Islet precursor cell (in vitro differentiated cells): ENCODE data around the gene GPC6.

Experiments
- DNase-seq: peaks from one replicate; pipeline ENCODE4 v3.0.0-alpha.2; 2018

The GPC6 gene

DNA sequence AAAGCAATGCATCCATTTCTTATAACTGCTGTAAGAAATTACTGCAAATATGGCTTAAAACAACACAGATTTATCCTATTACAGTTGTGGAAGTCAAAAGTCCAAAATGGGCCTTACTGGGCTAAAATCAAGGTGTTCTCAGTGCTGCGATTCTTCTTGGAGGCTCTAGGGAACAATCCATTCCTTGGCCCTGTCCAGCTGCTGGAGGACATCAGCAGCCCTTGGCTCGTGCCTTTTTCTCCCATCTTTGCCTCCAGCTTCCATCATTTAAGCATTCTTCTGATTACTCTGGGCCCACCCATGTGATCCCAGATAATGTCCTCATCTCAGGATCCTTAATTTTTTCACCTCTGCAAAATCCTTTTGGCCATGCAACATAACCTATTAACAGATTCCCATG lies 645.8 kb downstream of the GPC6 start:
- DNase-seq: no peak

DNA sequence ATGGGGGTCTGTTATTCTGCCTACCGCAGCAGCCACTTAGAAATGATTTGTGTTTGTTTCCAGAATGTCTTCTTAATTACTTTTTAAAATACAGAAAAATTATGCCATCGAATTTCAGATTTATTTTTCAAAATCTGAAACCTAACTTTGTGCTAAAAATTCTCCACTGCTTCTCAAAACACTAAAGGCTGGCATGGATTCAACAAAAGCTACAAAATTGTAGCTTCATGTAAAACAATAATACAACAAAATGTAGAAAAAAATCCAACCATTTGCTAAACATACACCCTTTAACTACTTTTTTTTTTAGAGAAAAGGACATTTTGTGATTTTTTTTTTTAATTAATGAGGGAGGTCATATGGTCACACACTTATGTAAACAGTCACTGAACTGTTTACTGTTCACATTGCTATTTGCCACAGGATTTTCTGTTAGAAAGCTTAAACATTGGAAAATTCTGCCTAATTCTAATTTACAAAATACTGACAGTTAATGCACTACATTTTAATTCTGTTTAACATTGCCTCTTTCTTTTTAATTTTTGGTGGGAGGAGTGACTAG lies 646.3 kb downstream of the GPC6 start:
- no peak for DNase-seq

DNA sequence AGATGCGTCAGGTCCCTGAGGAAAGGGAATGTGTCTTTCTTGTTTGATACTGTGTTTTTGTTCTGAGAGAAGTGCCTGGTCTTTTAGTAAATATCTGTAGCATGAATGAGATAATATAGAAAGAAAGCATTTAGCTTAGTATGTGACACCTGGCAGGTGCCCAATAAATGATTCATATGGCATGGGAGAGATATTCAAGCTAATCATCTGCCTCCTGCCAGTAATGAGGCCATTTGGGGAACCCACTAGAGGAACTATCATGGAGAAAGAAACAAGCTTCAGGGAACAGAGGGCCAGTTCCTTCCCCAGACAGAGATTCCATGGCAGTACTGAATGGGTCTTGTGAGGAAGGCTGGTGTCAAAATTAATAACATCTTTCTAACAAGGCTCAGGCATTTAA lies 648.9 kb downstream of the GPC6 start:
- no peak for DNase-seq

DNA sequence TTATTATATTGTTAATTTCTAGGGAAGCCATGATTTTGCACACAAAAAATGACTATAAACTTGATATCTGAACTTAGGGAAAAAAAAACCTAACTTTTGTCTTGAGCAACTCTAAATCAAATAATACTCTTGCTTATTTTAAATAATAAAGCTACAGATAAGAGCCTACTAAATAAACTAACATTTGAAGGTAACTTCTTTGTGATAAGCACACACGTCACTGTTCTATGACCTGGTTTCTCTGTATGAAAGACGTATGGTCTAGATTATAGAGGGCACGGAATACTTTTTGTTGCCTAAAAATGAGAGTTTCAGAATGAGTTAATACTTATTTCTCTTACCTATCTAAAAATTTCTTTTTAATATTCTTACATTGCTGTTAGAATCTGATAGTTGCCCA lies 649.6 kb downstream of the GPC6 start:
- DNase-seq: no peak

DNA sequence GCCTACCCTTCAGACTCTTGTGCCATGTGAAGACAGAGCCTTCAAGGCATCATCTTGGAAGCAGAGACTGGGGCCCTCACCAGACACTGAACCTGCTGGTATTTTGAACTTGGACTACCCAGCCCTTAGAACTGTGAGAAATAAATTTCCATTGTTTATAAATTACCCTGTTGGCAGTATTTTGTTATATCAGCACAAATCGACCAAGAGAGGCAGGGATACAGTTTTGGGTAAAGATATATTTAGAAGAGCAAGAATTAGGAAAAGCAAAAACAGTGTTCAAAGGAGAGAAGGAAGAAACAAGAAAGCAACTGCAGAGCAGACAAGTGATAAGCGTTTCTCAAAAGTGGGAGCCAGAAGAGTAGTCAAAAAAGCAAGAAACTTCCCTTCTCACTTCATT lies 652.1 kb downstream of the GPC6 start:
- no peak for DNase-seq

DNA sequence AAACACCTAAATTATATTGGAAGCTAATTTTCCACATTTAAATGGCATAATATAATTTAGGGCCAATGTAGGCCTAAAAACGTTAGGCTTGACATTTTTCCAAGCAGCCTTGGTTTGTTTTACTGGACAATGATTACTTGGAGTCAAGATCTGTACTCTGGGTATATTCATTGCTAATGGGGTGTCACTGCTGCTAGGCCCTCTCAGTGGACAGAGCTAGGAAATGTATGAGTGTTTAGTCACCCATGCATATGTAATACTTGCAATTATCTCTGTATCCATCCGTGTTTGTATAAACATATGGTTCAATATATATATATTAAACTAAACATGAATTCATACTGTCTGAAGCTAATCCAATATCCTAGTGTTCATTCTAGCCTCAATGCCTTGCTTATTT lies 654.8 kb downstream of the GPC6 start:
- DNase-seq: no peak

DNA sequence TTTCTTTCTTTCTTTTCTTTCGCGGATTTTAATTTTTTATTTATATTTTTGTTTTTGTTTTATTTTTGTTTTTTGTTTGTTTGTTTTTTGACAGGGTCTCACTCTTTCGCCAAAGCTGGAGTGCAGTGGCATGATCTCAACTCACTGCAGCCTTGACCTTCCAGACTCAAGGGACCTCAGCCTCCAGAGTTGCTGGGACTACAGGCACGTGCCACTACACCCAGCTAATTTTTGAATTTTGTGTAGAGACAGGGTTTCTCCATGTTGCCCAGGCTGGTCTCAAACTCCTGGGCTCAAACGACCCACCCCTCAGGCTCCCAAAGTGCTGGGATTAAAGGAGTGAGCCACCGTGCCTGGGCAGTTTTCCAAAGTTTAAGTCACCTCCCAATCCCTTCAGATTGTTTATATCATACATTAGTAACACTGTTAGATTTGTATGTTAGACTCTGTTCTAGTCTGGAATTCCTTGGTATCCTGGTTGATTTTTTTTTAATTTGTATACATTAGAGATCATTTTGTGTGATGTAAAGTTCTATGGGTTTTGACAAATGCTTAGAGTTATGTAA lies 655.6 kb downstream of the GPC6 start:
- DNase-seq: no peak

DNA sequence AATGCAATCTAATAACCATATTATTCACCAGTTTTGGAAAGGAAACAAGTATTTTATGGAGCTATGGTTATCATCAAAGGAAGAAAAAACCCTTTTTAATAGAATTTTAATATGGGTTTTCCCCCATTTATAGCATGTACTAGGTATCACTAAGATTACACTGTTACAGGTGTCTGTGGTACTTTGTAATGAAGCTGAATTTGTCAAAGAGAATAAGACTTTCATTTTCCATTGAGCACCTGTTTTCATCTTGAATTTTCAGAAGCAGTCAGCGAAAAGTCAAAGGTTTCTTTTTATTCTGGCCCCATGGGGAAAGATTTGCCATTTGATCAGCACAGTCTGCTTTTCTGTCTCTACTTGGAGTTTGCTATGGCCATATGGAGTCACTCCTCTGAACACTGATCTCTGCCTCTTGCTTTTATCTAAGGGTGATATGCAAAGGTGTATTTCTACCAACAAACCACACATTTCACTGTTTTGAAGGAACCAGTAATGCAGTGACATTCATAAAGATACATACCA lies 662.9 kb downstream of the GPC6 start:
- DNase-seq: no peak

DNA sequence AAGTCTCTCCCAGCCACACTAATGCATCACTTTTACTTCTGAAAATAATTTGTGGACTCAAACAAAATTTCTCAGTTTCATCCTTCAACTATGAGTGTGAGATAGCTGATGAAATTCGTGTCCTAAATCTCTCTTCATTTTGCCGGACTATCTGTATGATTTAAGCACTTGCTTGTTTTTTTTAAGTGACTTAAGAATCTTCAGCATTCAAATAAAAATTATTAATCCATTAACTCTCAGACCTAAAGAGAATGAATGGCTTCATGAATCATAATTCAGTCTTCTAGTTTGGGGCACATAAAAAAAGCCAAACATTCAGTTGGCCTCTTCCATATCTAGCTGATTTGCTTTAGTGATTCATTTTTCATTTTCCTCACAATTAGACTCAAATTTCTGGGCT lies 673.4 kb downstream of the GPC6 start:
- DNase-seq: no peak

DNA sequence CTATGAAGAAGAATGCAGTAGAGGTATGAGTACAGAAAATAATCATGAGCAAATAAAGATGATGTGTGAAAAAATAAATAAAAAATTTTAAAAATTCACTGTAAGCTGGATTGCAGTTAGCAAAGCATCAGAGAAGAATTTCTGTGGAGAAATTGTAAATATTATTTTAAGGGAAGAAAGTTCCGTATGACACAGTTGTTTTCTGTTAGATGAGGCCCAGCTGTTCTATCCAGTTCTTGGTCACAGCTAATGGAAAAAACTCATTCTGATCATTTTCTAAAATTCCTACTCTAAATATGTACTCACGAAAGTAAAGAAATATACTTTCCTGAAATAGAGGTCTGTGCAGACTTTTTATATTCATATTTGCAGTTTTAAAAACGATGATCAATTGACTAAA lies 674.1 kb downstream of the GPC6 start:
- no peak for DNase-seq

DNA sequence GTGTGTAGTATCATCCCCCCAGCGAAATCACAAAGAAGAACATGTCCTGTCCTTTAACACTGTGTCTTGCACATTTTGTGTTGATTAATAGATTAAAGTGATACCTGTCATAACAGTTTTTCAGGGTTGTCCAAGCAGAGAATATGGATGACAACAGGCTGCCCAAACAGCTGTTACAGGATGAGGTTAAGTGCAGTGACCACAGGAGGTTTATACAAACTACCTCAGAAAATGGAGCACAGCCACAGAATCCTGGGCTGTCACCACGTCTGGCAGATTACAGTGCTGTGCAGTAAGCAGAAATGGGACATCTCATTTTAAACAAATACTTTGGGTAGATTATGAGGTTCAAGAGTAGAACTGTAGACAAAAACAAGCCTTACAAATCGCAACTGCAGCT lies 677.3 kb downstream of the GPC6 start:
- DNase-seq: no peak

DNA sequence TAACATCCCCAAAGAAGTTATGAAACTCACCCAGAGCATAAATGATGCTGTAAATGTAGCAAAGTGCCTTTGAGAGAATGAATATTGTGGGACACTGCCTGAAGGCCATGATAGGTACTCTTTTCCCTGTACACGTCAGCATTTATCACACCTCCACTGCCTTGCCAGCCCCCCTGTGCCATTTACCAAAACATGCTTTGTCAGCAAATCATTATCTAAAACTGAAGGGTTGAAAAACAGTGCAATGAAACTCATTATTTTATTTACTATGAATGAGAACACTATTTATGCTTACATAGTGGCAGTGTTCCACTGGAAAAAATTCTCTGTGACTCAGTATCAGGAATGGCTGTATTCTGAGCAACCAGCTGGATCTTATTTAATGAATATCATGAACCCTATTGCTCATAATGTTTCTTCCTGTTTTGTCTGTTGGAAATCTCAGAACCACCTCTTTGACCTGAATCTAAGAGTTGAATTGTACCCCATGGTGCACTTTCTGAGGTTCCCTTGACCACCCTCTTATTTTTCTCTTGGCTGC lies 688.7 kb downstream of the GPC6 start:
- no peak for DNase-seq

DNA sequence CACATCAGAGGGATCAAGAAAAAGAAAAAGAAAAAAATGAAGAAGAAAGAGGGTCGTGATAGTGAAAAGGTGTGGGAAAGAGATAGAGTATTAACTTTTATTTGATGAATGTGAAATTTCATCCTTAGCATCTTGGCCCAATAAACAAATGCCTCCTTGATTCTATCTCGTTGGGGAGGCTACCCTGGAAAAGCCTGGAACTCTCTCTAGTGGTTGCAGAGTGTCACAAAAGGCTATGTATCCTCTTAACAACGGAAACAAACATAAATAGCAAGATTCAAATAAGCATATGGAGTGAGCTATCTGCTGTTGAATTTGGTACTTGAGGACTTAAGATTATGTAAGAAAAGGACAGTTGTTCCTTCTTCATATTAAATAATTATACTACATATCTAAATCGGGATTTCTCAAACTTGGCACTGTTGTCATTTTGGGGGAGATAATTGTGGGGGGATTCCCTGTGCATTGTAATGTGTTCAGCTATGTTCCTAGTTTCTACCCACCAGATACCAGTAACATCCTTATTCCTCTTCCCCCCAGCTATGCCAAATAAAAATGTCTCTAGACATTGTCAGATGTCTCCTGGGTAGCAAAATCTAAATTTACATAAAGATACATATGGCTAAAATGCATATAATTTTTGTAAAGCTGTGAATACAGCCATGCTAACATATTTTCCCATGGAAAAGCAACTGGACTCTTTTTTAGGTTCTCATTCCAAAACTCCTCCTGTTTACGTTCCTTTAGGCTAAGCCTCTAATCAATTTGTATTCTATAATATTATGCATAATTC lies 695.7 kb downstream of the GPC6 start:
- no peak for DNase-seq

DNA sequence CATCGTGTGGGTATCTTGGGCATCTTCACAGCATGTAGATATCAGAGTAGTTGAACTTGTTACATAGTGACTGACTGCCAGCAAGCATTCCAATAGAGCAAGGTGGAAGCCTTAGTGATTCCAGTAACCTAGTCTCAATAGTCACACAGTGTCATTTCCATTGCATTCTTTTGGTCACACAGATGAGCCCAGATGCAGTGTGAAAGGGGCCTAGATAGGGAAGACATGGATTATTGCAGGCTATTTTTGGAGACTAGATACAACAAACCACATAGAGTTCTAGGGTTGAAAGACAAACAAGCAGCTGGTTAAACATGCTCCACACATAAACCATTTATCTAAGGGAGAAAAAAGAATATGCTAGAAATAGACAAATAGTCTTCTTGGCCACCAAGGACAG lies 699.4 kb downstream of the GPC6 start:
- DNase-seq: no peak

DNA sequence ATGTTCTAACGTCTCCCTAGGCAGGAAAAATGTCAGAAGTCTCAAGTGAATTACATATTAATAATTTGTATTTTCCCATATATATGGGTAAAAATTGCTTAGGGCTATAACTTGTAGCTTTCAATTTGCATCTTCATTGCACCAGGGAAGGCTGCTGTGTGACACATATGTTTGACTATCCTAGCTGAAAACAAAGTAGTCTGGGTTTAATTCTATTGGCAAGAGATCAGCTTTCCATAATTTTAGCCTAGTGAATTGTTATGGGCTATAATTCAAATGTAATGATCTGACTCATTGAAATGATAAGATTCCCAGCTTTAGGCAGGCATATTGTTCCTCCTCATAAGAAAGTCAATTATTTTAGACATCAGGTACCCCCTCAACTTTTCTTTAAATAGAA lies 699.8 kb downstream of the GPC6 start:
- no peak for DNase-seq

DNA sequence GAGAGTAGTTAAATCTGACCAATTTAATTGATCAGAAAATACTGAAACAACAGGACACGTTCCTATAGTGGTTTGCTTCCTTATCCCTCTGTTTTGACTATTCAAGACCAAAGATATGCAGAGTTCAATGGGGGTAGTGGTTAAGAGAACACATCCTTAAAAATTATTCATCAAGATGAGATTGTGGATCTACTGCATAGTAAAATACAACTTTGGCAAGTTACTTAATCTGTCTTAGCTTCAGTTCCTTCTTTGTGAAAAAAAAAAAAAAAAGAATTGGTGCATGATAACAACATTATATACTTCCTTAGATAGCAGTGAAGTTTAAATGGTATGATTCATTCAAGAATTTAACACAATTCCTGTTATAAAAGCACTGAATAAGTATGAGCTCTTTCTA lies 700.8 kb downstream of the GPC6 start:
- DNase-seq: no peak

DNA sequence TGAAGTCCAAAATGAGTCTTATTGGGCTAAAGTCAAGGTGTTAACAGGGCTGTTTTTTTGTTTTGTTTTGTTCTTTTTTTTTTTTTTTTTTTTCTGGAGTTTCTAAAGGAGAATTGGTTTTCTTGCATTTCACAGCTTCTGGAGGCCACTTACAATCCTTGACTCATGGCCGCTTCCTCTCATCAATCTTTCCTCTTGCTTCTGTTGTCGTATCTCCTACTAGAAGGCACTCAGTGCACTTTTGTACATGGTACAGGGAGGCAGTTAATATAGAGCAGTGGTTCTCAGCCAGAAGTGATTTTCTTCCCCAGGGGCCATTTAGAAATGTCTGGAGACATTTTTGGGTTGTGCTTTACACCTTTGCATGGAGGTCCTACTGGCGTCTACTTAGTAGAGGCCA lies 706.3 kb downstream of the GPC6 start:
- DNase-seq: no peak

DNA sequence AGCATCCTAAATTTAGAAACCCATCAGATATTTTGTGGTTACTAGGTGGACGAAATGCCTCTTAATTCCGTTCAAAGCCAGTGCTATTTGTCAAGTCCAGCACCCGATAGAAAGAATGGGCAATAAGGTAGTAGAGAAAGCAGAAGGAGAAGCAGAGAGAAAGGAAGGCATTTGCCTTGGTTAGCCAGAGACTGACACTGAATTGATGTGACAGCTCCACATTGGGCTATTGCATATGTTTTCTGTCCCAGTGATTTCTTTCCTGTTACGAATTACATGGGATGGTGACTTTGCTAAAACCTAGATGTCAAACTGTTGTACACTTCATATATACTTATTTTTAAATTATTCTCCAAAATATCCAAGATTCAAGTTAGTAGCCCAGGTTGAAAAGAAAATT lies 710.3 kb downstream of the GPC6 start:
- DNase-seq: no peak

DNA sequence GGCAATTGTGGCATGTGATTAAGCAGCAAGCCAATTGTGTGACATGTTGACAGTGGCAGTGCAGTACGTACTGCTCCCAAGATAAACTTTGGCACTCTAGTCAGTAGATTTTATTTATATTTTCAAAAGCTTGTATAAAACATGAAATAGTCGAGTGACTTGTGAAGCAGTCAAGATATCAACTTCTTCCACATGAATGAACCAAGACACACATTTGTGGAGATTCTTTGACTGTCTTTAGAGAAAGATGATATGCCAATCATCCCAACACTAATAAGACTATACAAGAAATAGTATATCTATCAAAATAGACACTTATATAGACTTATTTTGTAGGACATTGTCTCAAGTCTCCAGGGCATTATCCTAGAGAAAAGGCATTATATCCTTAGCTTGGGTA lies 714.8 kb downstream of the GPC6 start:
- no peak for DNase-seq

DNA sequence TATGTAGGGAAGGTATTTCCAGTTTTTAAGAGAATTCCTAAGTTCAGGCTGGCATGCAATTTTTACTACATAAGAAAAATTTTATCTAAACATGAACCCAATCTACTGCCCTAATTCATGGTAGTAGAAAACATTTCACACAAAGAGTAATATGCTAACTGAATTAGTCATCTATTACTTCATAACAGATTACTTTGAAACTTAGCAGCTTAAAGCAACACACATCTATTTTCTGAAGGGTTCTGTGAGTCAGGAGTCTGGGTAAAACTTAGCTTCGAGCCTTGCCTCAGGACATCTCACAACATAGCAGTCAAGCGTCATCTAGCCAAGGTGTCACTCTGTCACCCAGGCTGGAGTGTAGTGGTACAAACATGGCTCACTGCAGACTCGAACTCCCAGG lies 715.4 kb downstream of the GPC6 start:
- DNase-seq: no peak

DNA sequence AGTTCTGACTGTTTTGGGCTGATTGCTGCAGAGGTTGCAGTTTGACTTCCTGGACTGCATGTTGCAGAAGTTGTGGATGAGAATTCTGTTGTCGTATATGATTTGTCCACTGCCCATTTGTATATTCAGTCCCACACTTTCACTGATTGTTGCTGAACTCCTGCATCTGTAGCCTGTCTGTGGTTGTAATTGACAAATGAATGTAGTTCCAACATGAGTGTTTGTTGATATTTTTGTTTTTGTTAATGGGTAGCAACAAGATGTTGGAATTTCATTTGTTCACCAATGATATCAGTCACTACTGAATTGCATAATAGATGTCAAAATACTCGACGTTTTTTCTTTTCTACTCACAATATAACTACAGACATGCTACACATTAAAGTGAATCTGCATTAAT lies 719.0 kb downstream of the GPC6 start:
- DNase-seq: no peak

DNA sequence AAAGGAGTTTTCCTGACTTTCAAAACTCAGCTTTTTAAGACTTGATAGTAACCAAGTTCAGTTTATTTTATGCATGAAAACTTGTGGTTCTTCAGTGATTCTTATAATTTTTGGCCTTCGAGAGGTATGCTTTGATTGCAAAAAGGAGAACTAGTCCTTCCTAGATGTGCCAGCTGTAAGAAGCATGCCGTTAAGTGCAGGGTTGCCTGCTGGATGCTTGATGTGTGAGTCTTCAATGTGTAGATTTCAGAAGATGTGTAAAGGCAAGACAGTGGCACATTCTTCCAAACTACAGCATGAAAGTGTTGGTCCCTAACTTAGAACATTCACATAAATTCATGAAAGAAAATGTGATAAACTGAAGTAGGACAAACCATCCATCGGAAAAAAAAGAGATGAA lies 720.4 kb downstream of the GPC6 start:
- no peak for DNase-seq

DNA sequence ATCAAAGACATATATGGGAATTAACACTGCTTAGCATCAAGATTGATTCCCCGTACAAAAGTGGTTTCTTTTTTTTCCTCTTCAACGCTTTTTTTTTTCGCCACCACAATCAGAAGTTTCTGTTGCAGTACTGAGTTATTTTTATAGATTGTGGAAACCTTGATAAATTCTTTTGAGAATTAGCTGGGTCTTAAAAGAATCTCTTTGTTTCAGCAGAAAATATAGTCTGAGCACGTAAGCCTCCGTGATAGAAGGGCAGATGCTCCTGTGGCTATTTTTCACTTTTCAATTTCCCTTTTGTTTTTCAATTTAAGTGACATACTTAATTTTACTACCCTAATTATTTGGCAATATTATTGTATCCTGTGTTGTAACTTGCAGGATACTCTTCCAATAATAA lies 721.0 kb downstream of the GPC6 start:
- DNase-seq: no peak

DNA sequence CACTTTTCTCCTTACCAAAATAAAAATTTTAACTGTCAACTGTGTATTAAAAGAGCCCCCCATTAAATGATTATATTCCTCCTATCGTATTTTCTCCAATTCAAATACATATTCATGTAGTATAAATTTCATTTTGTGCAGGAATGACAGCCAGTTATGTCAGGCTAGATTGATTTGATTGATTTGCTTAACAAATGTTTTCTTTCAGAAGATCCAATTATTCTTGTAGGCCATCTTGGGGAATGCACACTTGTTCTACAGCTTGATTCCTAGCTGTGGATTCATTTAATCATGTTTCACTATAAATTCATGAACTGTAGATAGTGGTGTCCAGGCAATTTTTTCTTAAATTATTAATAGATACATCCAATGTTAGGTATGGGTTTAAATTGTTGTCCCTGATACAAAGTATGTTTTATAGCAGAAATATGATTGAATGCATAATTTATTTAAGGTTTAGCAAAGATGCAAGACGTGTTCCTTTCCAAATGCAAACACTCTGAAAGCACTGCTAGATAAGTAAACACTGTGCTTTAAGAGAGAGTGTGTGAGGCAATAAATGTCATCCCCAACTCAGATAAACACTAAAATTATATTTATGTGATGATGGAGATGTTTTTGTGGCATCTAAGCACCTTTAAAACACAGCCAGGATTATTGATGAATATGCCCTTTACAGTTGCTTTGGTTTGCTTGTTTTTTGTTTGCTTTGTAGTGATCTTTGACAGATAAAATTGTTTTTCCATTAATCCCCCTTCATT lies 721.7 kb downstream of the GPC6 start:
- DNase-seq: no peak
